ENCODE results near the gene RAD51B.
A peak's percentile ranks its signal among the peaks of the same experiment; 100 is the strongest.

RAD51B gene

DNA sequence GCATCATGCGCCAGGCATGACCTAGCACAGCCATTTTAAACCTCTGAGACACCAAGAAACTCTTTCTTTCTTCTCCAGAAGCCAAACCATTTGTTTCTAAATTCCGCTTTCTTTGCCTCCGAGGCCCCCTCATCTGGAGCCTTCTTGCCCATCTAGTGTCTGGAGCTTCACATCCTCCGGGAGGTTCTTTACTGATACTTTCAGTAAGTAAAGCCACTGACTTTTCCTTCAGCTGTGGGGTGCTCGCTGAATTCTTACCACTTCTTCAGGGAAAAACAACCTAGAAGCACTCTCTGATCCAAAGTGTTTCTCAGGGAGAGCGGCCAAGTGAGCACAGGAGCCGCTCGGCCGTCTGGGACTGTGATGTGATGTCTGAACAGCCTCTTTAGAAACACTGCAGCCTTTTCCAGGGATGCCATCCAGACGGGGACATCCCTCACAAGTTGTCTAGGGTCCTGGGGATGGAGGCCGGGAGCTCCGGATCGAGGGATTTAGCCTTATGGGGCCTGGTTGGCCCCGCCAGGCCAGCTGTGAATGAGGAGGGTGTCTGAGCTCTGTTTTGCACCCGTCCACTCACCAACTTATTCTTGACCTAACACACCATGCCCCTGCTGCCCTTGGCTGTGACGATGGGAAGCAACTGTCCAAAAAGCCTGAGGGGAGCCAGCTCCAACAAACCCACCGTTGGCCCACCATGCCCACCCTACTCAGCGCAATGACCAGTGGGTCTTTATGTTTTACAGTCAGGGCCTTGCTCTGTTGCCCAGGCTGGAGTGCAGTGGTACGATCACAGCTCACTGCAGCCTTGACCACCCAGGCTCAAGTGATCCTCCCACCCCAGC is 812.7 kb downstream of the RAD51B start:
- DNase-seq: no peak

DNA sequence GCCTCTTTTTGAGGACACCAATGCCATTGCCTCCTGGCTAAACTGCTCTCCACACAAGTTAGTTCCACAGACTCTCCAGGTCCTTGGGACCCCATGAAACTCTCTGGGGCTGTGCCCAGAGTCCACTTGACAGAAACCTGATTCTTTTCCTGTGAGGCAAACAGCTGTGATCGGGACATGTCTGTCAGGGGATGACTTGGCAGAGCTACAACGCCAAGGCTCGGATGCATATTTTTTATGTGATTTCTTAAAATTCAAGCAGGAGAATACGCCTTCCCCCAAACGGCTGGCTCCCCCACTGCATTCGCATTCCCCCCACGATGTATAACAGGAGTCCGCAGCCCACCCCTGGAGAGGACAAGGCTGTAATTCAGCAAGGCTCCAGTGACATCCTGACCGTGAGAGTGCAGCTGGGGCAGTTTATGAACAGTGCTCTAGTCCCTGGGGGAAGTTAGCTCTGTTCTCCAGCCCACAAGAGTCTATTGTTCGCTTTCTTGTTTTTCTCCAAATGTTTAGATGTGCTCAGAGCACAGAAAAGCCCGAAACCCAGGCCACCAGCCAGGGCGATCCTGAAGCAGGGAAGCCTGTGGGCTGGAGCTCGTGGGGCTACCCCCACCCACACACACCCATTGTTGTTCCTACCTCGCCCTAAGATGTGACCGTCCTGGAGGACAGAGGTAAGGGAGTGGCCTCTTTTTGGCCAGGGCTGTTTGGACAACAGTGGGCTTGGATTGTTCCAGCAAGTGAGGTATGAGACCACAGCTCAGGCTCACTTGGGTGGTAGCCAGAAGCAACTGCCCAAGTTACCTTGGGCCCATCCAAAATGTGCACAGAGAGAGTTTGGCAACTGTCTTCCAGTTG is 813.8 kb downstream of the RAD51B start:
- peak; percentile 55 for DNase-seq

DNA sequence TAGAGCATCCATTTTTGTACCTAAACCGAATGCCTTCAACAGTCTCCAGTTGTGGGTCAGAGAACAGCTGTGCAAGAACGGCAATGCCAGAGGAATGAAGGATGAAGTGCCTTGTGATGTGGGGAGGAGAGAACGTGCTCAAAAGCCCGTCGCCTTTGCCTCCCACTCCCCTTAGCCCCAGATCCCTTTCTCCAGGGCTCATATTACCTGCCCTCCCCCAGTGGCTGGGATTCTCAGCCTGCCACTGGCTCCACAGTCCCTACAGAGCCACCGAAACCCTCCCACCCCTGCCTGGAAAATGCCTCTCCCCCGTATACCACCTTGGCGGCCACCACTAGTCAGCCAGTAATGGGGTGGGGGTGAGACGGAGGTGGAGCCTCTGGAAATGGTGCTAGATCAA is 814.8 kb downstream of the RAD51B start:
- no peak for DNase-seq

DNA sequence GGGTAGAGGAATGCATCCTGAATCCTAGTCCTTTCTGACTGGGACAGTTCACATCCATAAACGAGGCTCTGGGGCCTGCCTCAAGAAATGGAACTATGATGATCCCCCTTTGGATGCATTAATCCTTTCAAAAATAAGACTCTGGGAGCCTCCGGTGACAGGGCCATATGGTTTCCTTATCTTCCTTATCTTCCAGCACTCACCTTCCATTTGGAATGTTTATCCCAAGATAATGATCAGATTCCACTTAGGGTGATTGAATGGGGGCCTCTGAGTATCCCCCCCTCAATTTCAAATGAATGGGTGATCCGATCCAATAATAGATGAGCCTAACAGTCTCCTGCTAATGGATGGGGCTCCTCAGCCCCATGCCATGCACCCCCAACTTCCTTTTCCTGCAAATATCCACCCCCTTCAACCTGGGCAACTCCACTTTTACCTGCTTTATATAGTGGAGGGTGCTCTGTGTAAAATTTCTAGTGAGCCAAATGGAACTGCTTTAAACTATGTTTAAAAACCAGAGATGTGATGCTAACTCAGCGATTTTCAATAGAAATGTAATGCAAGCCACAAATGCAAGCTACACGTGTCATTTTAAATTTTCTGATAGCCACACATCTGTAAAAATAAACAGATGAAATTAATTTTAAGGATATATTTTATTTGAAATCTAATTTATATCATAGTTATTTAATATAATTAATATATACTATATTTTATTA is 815.5 kb downstream of the RAD51B start:
- DNase-seq: no peak

DNA sequence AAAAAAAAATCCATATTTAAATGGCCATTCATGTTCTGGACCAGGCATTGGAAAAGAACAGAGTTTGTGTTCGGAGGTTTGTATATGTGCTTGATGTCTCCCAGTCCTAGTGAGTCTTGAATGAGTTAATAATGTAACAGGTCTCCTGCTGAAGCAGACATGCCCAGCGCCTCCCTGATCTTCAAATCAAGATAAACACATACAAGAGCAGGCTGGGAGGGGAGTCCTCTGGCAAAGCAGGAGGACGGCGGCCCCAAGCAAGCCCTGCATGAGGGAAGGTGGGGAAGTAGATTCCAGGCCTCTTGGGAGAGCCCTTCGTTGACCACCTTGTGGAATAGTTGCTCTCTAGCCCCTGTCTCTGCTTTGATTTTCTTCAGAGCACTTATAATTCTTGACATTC is 817.0 kb downstream of the RAD51B start:
- DNase-seq: no peak

DNA sequence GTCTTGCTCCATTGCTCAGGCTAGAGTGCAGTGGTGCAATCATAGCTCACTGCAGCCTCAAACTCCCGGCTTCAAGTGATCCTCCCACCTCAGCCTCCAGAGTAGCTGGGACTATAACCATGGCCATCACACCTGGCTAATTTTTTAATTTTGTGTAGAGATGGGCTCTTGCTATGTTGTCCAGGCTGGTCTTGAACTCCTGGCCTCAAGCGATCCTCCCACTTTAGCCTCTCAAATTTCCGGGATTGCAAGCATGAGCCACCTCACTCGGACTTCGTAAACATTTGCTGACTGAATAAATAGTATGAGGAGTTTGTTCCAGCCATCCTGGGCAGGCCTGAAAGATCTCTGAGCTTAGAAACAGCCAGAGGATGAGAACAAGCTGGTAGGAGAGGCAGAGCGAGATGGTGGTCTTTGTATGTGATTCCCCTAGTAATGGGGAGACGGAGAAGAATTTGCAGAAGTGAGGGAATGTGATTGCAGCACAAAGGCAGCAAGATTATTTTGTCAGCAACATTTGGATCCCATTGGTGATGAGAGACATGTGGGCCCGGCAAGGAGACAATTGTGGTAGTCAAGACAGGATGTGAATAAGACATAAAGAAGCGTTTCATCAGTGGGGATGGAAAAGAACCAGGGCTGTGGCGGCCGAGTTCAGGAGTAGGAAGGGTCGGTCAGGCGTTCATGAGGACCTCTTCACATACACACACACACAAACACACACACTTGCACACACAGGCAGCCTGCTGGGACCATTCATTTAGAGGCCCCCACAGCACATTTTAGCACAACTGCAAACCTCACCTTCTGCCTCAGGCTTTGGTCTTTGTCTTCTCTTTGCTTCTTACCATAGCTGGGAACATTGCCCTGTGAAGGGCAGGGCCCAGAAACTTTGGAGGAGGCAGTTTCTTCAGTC is 817.8 kb downstream of the RAD51B start:
- no peak for DNase-seq

DNA sequence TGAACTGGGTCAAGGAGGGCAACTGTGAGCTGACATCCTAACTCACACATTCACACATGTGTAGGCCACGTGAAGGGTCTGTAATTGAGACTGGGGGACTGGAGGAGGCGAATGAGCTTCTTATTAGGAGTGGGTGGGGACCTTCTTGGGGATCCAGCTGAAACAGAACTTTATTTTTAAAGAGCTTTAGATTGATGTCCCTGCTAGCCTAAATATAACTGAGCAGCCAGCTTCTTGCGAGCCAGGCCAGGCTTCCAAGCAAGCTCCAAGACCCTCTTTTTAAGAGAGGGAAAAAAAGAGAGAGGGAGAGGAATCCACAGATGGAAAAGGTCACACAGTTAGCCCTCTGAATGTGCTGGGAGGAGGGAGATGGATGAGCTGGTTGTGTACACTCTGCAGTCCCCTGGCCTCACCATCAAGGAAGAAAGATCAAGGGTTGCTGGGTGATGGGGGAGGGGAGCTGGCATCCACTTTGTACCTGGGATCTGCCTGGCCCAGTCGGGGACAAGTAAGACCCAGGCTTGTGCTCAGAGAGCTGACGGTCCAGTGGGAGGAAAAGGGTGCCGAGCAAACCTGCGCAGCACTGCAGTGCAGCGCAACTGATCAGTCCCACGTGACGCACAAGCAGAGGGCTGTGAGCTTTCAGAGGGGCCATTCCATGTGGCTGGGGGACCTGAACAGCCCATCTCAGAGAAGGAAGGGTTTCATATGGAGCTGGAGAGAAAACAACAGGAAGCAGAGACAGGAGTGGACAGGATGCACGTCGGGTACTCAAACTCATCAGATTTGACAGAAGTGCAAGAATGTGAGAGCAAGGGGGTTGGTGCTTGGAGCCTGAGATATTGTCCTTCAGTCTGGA is 818.8 kb downstream of the RAD51B start:
- no peak for DNase-seq

DNA sequence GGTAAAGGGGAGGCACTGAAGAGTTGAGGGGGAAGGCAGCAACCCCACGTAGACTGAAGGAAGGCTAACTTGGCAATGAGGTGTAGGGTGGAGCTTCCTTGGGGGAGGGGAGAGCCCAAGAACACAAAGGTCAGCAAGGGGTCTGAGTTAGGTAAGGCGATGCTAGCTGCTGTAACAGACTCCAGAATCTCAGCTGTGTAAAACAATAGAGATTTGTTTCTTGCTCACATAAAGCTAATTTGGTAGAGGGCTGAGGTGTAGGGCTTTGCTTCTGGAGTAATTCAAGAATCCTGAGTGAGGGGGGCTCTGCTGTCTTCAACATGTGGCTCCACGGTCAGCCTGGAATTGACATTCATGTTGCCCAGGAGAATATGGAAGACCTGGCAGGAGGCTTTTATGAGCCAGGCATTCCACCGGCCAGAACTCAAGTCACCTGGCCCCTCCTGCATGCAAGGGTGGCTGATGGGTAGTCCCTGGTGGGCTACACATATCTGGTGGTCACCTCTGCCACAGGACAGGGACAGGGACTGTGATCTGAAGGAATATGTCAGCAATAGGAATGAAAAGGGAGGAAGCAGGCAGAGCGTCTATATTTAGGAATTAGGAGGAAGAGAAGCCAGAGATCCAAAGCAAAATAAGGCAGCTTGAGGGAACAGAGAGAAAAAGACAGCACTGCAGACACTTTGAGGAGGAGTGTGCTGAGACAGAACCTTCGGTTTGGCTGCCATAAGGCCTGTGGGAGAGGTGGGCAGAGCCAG is 819.6 kb downstream of the RAD51B start:
- no peak for DNase-seq

DNA sequence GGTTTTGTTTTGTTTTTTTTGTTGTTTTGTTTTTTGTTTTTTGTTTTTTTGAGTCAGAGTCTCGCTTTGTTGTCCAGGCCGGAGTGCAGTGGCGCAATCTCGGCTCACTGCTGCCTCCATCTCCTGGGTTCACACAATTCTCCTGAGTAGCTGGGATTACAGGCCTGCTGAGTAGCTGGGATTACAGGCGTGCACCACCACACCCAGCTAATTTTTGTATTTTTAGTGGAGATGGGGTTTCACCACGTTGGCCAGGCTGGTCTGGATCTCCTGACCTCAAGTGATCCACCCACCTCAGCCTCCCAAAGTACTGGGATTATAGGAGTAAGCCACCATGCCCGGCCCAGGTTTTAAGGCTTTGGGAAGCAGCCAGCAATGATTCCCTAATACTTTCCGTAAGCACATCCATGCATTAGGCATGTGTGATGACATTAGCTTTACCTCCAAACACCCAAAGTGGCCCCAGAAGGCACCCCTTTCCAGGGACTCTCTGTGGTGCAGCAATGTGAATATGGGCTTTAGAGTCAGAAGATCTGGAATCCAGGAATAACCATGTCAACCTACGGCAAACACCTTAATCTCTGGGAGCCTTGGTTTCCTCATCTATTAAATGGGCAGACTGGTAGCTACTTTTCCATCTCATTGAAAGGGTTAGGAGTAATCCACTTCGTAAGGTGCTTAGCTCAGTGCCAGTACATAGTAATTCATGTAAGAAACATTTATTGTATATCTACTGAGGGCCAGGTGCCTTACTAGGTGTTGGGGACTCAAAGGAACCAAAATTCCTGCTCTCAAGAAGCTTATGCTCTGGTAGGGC is 820.4 kb downstream of the RAD51B start:
- DNase-seq: no peak

DNA sequence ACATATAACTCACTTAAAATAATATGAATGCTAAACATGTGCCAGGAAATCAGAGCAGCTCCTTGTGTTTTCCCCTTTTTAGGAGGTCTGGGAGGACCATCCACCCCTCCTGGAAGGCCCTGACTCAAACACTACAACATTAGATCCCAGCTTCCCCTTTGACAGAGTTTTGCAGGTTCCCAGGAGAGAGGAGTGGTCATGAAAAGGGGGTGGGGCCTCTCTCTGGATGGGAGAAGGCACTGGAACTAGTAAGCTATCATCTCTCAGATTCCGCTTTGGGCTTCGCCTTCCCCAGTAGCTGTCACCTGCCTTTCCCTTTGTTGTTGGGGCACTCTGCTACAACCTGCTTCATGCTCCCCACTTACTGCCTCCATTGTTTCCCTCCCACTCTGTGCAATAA is 824.1 kb downstream of the RAD51B start:
- DNase-seq: no peak

DNA sequence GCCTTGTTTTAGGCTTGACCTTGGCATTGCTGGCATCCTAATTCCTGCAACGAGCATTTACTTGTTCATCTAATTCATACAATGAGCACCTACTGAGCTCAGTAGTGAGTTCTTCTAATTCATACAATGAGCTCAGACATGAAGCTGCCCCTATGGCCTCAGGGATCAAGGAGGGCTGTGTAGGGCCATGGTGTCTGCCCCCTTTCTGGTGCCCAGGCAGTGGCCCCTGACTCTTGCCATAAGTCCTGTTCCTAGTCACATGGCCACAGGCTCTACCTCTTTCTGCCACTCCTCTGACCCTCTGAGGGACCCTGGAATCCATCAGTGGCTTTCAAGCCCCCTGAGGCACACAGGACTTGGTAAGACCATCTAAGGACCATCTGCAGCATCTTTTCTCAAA is 824.5 kb downstream of the RAD51B start:
- DNase-seq: no peak

DNA sequence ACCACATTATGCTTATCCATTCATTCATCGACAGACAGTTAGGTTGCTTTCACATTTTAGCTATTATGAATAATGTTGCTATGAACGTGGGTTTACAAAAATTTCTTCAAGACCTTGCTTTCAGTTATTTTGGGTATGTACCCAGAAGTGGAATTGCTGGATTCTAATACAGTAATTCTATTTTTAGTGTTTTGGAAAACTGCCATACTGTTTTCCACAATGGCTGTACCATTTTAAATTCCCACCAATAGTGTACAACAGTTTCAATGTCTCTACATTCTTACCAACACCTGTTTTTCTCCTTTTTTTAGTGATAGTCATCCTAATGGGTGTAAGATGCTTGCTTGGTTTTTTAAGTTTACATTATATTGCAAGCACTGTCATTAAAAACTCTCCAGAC is 825.8 kb downstream of the RAD51B start:
- no peak for DNase-seq

DNA sequence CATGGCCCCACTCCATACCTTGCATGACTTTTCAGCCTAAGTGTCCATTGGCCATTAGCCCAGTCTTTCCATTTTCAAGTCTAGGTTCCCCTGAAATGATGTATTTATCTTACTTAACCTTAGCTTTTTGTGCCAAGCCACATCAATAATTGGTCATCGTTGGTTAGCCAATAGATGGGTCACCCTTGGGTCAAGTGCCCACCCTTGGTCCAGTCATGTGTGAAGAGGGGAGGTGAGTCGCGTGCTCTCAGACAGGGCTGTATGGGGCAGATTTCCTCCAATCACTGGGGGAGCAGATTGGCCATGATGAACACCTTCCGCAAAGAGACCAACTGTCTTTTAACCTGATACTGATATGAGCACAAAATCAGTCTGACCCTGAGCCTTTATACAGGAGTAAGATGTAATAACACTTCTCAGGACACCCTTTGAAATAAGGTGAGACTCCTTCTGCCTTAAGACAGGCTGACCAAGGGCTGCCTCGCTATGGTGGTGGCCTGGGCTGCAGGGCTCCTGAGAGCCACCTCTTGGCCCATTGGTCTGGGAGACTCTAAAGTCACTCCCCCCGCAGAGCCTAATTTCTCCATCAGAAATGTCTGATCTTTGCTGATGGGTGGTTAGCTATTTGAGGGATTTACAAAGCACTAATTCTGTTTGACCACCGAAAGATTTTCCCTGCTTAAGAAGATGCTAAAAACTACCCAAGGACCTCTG is 830.1 kb downstream of the RAD51B start:
- no peak for DNase-seq

DNA sequence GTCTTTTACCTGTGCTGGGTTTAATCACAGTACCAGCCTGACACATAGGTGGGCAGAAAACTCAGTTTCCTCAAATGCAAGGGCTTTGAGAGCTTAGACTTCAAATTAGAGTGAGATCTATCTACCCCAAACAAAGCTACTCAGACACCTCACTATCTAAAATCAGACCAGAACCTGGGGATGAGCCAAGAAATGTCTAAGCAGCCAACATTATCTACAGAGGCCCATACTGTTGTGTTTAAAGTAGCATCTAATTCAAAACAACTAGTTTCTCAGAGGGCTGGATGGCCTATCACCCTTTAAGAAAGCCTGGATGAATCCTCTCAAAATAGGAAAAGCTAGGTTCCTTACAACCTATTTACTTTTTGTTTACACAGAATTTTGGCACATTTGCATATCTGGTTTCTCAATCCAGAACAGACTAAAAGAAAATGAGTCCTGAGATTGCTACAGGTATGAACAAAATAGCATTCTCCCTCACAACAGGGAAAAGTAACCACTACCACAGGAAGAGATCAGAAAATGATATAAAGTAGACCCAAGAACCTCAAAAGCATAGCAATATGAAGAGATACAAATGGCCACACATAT is 830.9 kb downstream of the RAD51B start:
- DNase-seq: no peak

DNA sequence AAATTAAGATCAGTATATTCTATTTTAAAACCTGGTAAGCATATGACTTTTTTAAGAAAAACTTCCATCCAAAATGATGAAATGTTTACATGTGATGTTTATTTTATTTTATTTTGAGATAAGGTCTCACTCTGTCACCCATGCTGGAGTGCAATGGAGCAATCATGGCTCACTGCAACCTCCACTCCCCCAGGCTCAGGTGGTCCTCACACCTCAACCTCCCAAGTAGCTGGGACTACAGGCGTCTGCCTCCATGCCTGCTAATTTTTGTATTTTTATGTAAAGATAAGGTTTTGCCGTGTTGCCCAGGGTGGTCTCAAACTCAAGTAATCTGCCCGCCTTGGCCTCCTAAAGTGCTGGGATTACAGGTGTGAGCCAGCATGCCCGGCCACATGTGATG is 831.5 kb downstream of the RAD51B start:
- no peak for DNase-seq

DNA sequence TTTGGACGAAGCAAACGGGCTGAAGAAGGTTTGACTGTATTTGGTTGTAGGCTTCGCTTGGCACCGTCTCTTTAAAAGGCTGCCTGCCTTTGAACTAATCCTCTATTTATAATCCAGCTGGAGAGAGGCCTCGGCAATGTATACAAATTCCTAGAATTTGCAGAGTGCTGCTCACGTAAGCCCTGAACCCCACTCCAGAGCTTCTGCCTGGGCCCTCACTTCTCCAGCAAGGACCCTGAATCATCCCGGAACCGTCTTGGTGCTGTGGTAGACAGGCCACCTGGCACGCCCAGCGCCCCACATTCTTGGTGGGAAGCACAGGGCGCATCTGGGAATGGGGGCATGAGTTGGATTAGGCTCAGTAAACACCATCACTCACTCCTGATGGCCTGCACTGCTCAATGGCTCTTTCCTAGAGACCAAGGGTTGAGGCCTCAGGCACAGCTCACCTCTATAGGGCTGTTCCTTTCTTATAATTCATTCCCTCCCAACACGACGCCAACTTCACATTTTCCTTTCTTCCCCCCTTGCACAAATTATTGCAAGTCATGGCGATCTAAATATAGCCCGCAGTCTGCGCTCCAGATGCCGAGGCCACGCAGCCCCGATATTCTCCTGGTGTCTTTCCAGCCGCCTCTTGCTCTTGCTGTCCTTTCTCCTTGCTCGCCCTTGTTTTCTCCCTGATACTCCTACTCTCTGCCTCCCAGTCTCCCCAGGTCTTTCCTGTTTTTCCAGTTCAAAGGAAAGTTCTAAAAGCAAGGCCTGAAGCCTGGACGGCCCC is 832.3 kb downstream of the RAD51B start:
- no peak for DNase-seq

DNA sequence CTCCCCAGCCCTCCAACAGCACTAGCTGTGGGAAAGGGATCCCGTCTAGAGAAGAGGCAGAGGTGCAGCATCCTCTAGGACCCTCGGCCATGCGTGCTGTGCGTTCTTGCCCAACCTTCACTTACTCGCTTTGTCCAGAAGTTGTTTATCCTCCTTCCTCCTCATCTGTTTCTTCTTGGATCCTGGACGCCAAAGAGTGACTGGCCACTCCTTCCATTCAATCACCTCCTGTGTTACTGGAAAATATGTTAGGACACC is 832.8 kb downstream of the RAD51B start:
- no peak for DNase-seq

DNA sequence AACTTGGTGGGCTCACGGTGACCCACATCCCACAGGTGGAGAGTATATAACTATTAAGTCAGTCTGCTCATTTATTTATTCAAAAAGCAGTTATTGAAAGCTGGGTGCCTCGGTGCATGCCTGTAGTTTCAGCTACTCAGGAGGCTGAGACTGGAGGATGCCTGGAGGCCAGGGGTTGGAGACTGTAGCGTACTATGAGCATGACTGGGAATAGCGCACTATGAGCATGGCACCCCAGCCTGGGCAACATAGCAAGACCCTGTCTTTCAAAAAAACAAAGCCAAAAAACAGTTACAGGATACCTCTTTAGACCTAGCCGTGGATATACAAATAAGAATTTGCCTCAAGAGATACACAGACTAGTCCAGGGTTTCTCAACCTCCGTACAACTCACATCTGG is 833.5 kb downstream of the RAD51B start:
- DNase-seq: no peak

Measured in NCI-H1092 treated with DMSO at 0.1 percent for 48 hours (cell line).